ENCODE results near the gene SYNE1. TPM values are rescaled to one million over a fixed set of nuclear protein-coding genes. Genes with fewer than 3 reads are reported as not detected.
A peak's percentile ranks its signal among the peaks of the same experiment; 100 is the strongest.
"Not testable (repeated sequence)": the region's sequence is repeated elsewhere in the genome, so short reads cannot be mapped to it uniquely, and the experiment has no call there.

The SYNE1 gene, protein sequence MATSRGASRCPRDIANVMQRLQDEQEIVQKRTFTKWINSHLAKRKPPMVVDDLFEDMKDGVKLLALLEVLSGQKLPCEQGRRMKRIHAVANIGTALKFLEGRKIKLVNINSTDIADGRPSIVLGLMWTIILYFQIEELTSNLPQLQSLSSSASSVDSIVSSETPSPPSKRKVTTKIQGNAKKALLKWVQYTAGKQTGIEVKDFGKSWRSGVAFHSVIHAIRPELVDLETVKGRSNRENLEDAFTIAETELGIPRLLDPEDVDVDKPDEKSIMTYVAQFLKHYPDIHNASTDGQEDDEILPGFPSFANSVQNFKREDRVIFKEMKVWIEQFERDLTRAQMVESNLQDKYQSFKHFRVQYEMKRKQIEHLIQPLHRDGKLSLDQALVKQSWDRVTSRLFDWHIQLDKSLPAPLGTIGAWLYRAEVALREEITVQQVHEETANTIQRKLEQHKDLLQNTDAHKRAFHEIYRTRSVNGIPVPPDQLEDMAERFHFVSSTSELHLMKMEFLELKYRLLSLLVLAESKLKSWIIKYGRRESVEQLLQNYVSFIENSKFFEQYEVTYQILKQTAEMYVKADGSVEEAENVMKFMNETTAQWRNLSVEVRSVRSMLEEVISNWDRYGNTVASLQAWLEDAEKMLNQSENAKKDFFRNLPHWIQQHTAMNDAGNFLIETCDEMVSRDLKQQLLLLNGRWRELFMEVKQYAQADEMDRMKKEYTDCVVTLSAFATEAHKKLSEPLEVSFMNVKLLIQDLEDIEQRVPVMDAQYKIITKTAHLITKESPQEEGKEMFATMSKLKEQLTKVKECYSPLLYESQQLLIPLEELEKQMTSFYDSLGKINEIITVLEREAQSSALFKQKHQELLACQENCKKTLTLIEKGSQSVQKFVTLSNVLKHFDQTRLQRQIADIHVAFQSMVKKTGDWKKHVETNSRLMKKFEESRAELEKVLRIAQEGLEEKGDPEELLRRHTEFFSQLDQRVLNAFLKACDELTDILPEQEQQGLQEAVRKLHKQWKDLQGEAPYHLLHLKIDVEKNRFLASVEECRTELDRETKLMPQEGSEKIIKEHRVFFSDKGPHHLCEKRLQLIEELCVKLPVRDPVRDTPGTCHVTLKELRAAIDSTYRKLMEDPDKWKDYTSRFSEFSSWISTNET (N-terminal part only)
- total RNA-seq (ENCODE audit: low replicate concordance): 12.6 and 26.6 TPM in 2 replicates
- long read RNA-seq, partial matches to known transcripts: 10 of 19 reads
- long read RNA-seq, other reads (novel, unspliced or antisense): 7 of 19 reads

DNA sequence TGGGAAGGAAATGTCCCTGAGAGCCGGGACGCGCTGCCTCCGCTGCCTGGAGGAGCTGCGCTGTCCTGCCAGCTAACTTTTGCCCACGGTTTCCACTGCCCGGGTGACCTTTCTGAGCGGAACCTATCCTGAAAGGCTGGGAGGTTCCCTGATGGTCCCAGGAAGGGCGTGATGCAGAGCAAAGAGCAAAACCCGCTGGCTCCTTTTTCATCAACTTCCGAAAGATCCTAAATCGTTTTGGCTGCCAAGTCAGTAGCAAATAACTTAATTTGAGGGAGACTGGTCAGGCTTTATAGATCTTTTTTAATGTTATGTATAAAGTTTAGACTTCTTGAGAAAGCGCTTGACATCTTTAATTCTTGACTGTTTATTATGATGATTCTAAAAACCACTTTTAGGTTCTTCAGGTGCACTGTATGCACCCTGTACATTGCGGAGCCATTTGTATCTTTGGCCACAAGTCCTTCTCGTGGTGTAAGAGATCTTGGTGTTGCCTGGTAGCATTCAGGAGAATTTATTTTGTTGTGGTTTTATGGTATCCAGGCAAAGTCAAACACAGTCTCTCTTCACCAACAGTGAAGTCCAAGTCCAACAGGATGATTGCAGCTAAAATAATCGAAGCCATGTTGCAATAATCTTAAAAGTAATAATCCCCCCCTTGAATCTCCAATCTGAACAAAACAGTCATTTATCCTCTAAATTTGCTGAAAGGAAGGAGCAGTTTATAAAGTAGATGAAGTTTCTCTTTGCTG is at the start of gene SYNE1:
SYNE1 (minus strand) TSS at position 67 of the 752 bp plus-strand sequence. CDS start 9,031 bp downstream, outside the sequence.
- H3K27ac Mint-ChIP-seq: peak within 1 kb of the TSS; percentile 75

DNA sequence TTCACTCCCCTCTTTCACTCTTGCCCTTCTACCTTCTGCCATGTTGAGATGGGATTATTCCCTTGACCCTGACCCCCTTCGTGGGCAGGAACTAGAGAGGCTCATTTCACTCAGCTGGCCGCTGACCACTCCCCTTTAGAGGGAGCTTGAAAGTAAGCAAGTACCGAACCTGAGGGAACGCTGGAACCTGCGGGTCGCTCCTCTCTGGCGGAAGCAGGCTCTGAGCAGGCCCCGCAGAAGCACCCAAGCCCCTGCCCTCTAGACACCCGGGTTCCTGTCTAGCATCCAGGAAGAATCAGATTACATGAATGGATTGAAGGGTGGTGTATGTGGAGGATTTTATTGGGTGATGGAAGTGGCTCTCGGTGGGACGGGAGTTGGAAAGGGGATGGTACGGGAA is 48.7 kb upstream of the SYNE1 start:
- Mint-ChIP-seq H3K27ac (no peak overlapping the region), H3K4me1 (ENCODE audit: unreplicated experiment) (peaks cover 14% of the 10 kb centered on the region), H3K27me3 (peaks cover 18% of the 10 kb centered on the region), H3K9me3 (no peaks in the 10 kb centered on the region), H3K4me3 (no peak overlapping the region), H3K36me3 (no peaks in the 10 kb centered on the region)
- no peak for DNase-seq (ENCODE audit: extremely low spot score, unreplicated experiment)
- TF ChIP-seq, protein P1, sequence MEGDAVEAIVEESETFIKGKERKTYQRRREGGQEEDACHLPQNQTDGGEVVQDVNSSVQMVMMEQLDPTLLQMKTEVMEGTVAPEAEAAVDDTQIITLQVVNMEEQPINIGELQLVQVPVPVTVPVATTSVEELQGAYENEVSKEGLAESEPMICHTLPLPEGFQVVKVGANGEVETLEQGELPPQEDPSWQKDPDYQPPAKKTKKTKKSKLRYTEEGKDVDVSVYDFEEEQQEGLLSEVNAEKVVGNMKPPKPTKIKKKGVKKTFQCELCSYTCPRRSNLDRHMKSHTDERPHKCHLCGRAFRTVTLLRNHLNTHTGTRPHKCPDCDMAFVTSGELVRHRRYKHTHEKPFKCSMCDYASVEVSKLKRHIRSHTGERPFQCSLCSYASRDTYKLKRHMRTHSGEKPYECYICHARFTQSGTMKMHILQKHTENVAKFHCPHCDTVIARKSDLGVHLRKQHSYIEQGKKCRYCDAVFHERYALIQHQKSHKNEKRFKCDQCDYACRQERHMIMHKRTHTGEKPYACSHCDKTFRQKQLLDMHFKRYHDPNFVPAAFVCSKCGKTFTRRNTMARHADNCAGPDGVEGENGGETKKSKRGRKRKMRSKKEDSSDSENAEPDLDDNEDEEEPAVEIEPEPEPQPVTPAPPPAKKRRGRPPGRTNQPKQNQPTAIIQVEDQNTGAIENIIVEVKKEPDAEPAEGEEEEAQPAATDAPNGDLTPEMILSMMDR (conservative IDR thresholded peaks at IDR 0.05): no peak

More for the DNA sequence above, at the start of gene SYNE1:
- Mint-ChIP-seq H3K4me1 (ENCODE audit: unreplicated experiment) (peaks cover 9% of the 10 kb centered on the region), H3K9me3 (no peaks in the 10 kb centered on the region), H3K4me3 (peak within 1 kb of the TSS; percentile 94), H3K36me3 (no peaks in the 10 kb centered on the region), H3K27me3 (peaks cover 57% of the 10 kb centered on the region)
- TF ChIP-seq, protein P1 (conservative IDR thresholded peaks at IDR 0.05): no peak
- no peak for DNase-seq (ENCODE audit: extremely low spot score, unreplicated experiment)

DNA sequence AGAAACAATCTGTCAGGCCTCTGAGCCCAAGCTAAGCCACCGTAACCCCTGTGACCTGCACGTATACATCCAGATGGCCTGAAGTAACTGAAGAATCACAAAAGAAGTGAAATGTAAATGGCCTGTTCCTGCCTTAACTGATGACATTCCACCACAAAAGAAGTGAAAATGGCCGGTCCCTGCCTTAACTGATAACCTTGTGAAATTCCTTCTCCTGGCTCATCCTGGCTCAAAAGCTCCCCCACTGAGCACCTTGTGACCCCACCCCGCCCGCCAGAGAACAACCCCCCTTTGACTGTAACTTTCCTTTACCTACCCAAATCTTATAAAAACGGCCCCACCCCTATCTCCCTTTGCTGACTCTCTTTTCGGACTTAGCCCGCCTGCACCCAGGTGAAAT is 45.8 kb upstream of the SYNE1 start:
- H3K27me3 Mint-ChIP-seq: peaks cover 18% of the 10 kb centered on the region
- peaks cover 14% of the 10 kb centered on the region for H3K4me1 Mint-ChIP-seq (ENCODE audit: unreplicated experiment)
- not testable (repeated sequence) for H3K36me3 Mint-ChIP-seq; H3K4me3 Mint-ChIP-seq; DNase-seq (ENCODE audit: extremely low spot score, unreplicated experiment); H3K9me3 Mint-ChIP-seq; H3K27ac Mint-ChIP-seq

DNA sequence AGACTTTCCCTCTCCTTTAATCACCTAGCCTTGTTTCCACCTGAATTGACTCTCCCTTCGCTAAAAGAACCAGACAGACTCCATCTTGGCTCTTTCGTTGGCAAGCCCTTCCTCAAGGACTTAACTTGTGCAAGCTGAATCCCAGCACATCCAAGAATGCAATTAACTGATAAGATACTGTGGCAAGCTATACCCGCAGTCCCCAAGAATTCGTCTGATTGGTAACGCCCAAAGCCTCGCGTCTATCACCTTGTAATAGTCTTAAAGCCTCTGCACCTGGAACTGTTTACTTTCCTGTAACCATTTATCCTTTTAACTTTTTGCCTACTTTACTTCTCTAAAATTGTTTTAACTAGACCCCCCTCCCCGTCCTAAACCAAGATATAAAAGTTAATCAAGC is 45.0 kb upstream of the SYNE1 start:
- no peak for DNase-seq (ENCODE audit: extremely low spot score, unreplicated experiment)
- H3K4me3 Mint-ChIP-seq: no peak overlapping the region
- no peak overlapping the region for H3K27ac Mint-ChIP-seq
- TF ChIP-seq, protein P1 (conservative IDR thresholded peaks at IDR 0.05): no peak
- H3K4me1 Mint-ChIP-seq (ENCODE audit: unreplicated experiment): peaks cover 14% of the 10 kb centered on the region
- H3K9me3 Mint-ChIP-seq: no peaks in the 10 kb centered on the region
- H3K27me3 Mint-ChIP-seq: peaks cover 18% of the 10 kb centered on the region
- no peaks in the 10 kb centered on the region for H3K36me3 Mint-ChIP-seq

DNA sequence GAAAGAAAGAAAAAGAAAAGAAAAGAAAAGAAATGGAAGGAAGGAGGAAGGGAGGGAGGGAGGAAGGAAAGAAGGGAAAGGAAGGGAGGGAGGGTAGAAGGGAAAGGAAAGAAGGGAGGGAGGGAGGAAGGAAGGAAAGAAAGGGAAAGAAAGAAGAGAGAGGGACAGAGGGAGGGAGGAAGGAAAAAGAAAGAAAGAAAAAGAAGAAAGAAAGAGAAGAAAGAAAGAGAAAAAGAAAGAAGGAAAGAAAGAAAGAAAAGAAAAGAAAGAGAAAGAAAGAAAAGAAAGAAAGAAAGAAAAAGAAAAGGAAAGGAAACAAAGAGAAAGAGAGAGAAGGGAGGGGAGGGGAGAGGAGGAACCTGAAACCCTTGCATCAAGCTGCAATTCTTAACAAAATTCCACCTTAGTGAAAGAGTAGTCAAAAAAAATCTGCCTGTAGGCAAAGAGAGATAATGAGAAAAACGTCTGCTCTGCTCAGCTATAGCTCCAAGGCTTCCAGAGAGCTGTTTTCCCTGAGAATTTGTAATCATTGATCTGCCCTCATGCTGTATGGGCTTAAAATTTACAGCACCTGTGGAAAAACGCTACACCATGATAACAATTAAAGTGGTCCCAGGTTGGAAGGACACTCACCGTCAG is 43.8 kb upstream of the SYNE1 start:
- H3K27ac Mint-ChIP-seq: no peak overlapping the region
- peaks cover 18% of the 10 kb centered on the region for H3K27me3 Mint-ChIP-seq
- H3K9me3 Mint-ChIP-seq: no peaks in the 10 kb centered on the region
- TF ChIP-seq, protein P1 (conservative IDR thresholded peaks at IDR 0.05): no peak
- DNase-seq (ENCODE audit: extremely low spot score, unreplicated experiment): no peak
- peaks cover 14% of the 10 kb centered on the region for H3K4me1 Mint-ChIP-seq (ENCODE audit: unreplicated experiment)
- no peak overlapping the region for H3K4me3 Mint-ChIP-seq
- no peaks in the 10 kb centered on the region for H3K36me3 Mint-ChIP-seq

Measured in type B pancreatic cell (in vitro differentiated cells).